ENCODE measurements around the gene LCN10.
"Not testable (repeated sequence)": the region's sequence is repeated elsewhere in the genome, so short reads cannot be mapped to it uniquely, and the experiment has no call there.

Gene LCN10

GRCh38 chr9:136714096-136714892 lies 28.4 kb downstream of the LCN10 start:
- H3K27ac ChIP-seq: peak overlapping the region in 1 of 2 donors; percentile 43
- TF ChIP-seq, protein P1, sequence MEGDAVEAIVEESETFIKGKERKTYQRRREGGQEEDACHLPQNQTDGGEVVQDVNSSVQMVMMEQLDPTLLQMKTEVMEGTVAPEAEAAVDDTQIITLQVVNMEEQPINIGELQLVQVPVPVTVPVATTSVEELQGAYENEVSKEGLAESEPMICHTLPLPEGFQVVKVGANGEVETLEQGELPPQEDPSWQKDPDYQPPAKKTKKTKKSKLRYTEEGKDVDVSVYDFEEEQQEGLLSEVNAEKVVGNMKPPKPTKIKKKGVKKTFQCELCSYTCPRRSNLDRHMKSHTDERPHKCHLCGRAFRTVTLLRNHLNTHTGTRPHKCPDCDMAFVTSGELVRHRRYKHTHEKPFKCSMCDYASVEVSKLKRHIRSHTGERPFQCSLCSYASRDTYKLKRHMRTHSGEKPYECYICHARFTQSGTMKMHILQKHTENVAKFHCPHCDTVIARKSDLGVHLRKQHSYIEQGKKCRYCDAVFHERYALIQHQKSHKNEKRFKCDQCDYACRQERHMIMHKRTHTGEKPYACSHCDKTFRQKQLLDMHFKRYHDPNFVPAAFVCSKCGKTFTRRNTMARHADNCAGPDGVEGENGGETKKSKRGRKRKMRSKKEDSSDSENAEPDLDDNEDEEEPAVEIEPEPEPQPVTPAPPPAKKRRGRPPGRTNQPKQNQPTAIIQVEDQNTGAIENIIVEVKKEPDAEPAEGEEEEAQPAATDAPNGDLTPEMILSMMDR (IDR thresholded peaks at IDR 0.05): no peak
- no peak for DNase-seq (ENCODE audit: low spot score)
- no peak overlapping the region for H3K4me3 ChIP-seq

DNA sequence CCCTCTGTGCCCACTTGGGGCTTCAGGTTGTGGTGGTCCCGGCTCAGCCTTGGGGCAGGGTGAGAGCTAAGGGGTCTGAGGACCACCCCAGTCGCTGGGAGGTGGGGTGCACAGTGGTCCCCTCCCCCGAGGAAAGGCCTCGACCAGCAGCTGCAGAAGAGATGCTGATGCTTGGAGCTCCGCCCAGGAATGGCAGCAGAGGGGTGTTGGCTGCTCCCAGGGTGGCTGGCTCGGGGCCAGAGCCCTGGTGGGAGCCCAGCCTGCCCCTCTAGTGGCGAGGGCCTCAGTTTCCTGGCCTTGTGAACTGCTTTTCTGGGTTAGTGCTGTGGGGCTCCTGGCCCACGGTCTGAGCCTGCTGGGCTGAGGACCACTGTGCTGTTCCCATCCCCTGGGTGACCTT lies 29.2 kb downstream of the LCN10 start:
- Histone ChIP-seq H3K4me3 (peak overlapping the region; percentile 64), H3K27ac (peak overlapping the region in 1 of 2 donors; percentile 43)
- no peak for DNase-seq (ENCODE audit: low spot score)
- TF ChIP-seq, protein P1 (IDR thresholded peaks at IDR 0.05): no peak

- Histone ChIP-seq H3K4me3 (peak overlapping the region; percentile 64), H3K27ac (peak overlapping the region in 1 of 2 donors; percentile 43)
- TF ChIP-seq, protein P1 (IDR thresholded peaks at IDR 0.05): no peak
- DNase-seq (ENCODE audit: low spot score): no peak
Observed at GRCh38 chr9:136712690-136713544, 29.8 kb downstream of the LCN10 start.

- Histone ChIP-seq H3K27ac (peak within 1 kb of the TSS in 1 of 2 donors; percentile 43), H3K4me3 (peak within 1 kb of the TSS; percentile 64)
- no peak for DNase-seq (ENCODE audit: low spot score)
- TF ChIP-seq, protein P1 (IDR thresholded peaks at IDR 0.05): no peak
Observed at GRCh38 chr9:136711751-136712689, 30.7 kb downstream of the LCN10 start, which contains the start of gene DIPK1B. TSS of gene DIPK1B (plus strand) at chr9:136712572. CDS start at chr9:136712666, 94 bp downstream.

DNA sequence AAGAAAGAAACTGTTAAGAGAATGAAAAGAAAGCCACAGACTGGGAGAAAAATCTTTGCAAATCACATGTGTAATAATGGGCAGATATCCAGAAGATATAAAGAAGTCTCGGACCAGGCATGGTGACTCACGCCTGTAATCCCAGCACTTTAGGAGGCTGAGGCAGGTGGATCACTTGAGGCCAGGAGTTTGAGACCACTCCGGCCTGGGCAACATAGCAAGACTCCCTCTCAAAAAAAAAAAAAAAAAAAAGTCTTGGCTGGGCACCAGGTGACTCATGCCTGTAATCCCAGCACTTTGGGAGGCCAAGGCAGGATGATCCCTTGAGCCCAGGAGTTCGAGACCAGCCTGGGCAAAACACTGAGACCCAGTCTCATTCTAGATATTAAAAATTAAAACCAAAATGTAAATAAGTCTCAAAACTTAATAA lies 31.5 kb downstream of the LCN10 start:
- H3K27ac ChIP-seq; H3K4me3 ChIP-seq; DNase-seq (ENCODE audit: low spot score): not testable (repeated sequence)

- Histone ChIP-seq H3K27ac (no peak overlapping the region), H3K4me3 (no peak overlapping the region)
- TF ChIP-seq, protein P1 (IDR thresholded peaks at IDR 0.05): no peak
- no peak for DNase-seq (ENCODE audit: low spot score)
Observed at GRCh38 chr9:136710543-136710942, 32.2 kb downstream of the LCN10 start.

Data from coronary artery (tissue), 2 donors.